SK-N-MC (cell line): ENCODE data around the gene PPFIBP2.

Experiments
- DNase-seq: peaks from one replicate; pipeline ENCODE4 v3.0.0-alpha.2; 2011; ENCODE audit warnings: low read depth, low spot score
- H3K27ac ChIP-seq: fragments of 200-600 bp; sonication (generic); 2 replicates; pipeline ENCODE4 v1.5.1; 2016; ENCODE audit warnings: mixed run types
- H3K36me3 ChIP-seq: fragments of 200-600 bp; sonication (generic); 2 replicates; pipeline ENCODE4 v1.6.1; 2017; ENCODE audit warnings: antibody characterized with exemption, low read length, mixed read lengths; ENCODE audit not compliant: insufficient read depth
- H3K4me3 ChIP-seq: fragments of 200-600 bp; sonication (generic); 2 replicates; pipeline ENCODE4 v1.5.1; 2016
- H3K9ac ChIP-seq: fragments of 200-600 bp; sonication (generic); 2 replicates; pipeline ENCODE4 v1.8.0; 2017; ENCODE audit warnings: mixed run types, mixed read lengths; ENCODE audit not compliant: insufficient read length
- H3K9me3 ChIP-seq: fragments of 200-600 bp; sonication (generic); 2 replicates; pipeline ENCODE4 v1.6.1; 2017; ENCODE audit warnings: low read depth, mild to moderate bottlenecking, antibody characterized with exemption, low read length, moderate library complexity, mixed read lengths
- EZH2 ChIP-seq: fragments of 200-600 bp; sonication (generic); IDR thresholded peaks from one replicate; pipeline ENCODE4 v1.6.1; 2017; ENCODE audit warnings: antibody characterized with exemption
- FOXP2 ChIP-seq: optimal IDR thresholded peaks from 2 replicates; pipeline ENCODE3; 2011; ENCODE audit warnings: mild to moderate bottlenecking, moderate library complexity; ENCODE audit not compliant: insufficient read depth; ENCODE audit errors: extremely low read length, control extremely low read depth
- POLR2AphosphoS5 ChIP-seq: IDR thresholded peaks from 2 replicates; pipeline ENCODE4 v1.6.1; 2012; ENCODE audit warnings: mild to moderate bottlenecking, low read depth, low read length, borderline replicate concordance

PPFIBP2 gene

GRCh38 chr11:7581021-7581590 lies 67.3 kb downstream of the PPFIBP2 start:
- no peak overlapping the region for H3K4me3 ChIP-seq
- H3K9me3 ChIP-seq: no peaks in the 10 kb centered on the region
- no peaks in the 10 kb centered on the region for H3K36me3 ChIP-seq
- H3K9ac ChIP-seq: no peak overlapping the region
- no peak for DNase-seq
- no peak overlapping the region for H3K27ac ChIP-seq
- TF ChIP-seq FOXP2 (no peak), POLR2AphosphoS5 (no peak), EZH2 (no peak)

GRCh38 chr11:7582338-7582985 lies 68.7 kb downstream of the PPFIBP2 start:
- no peak overlapping the region for H3K27ac ChIP-seq
- no peak overlapping the region for H3K4me3 ChIP-seq
- DNase-seq: no peak
- no peak overlapping the region for H3K9ac ChIP-seq
- H3K36me3 ChIP-seq: no peaks in the 10 kb centered on the region
- H3K9me3 ChIP-seq: no peaks in the 10 kb centered on the region
- TF ChIP-seq FOXP2 (no peak), EZH2 (no peak), POLR2AphosphoS5 (no peak)

GRCh38 chr11:7583248-7583647 lies 69.4 kb downstream of the PPFIBP2 start:
- Histone ChIP-seq H3K4me3 (no peak overlapping the region), H3K27ac (no peak overlapping the region), H3K9ac (no peak overlapping the region), H3K36me3 (no peaks in the 10 kb centered on the region), H3K9me3 (no peaks in the 10 kb centered on the region)
- no peak for TF ChIP-seq FOXP2
- no peak for TF ChIP-seq POLR2AphosphoS5
- TF ChIP-seq EZH2: no peak
- no peak for DNase-seq

GRCh38 chr11:7584910-7585309 lies 71.1 kb downstream of the PPFIBP2 start:
- H3K9me3 ChIP-seq: no peaks in the 10 kb centered on the region
- no peak for DNase-seq
- no peak overlapping the region for H3K27ac ChIP-seq
- no peaks in the 10 kb centered on the region for H3K36me3 ChIP-seq
- no peak overlapping the region for H3K4me3 ChIP-seq
- H3K9ac ChIP-seq: no peak overlapping the region
- TF ChIP-seq POLR2AphosphoS5 (no peak), EZH2 (no peak), FOXP2 (no peak)

- Histone ChIP-seq H3K27ac (no peak overlapping the region), H3K36me3 (no peaks in the 10 kb centered on the region), H3K4me3 (no peak overlapping the region), H3K9me3 (no peaks in the 10 kb centered on the region), H3K9ac (no peak overlapping the region)
- TF ChIP-seq EZH2 (no peak), FOXP2 (no peak), POLR2AphosphoS5 (no peak)
- DNase-seq: no peak
These were observed 72.0 kb downstream of the PPFIBP2 start for GRCh38 chr11:7585816-7586215.

GRCh38 chr11:7586376-7586775 lies 72.6 kb downstream of the PPFIBP2 start:
- Histone ChIP-seq H3K9me3 (no peaks in the 10 kb centered on the region), H3K27ac (no peak overlapping the region), H3K4me3 (no peak overlapping the region), H3K36me3 (no peaks in the 10 kb centered on the region), H3K9ac (no peak overlapping the region)
- TF ChIP-seq POLR2AphosphoS5 (no peak), EZH2 (no peak), FOXP2 (no peak)
- no peak for DNase-seq

GRCh38 chr11:7587712-7588111 lies 73.9 kb downstream of the PPFIBP2 start:
- no peak for TF ChIP-seq FOXP2
- no peak for TF ChIP-seq POLR2AphosphoS5
- no peak for TF ChIP-seq EZH2
- Histone ChIP-seq H3K9me3 (no peaks in the 10 kb centered on the region), H3K9ac (no peak overlapping the region), H3K36me3 (no peaks in the 10 kb centered on the region), H3K4me3 (no peak overlapping the region), H3K27ac (no peak overlapping the region)
- no peak for DNase-seq

- Histone ChIP-seq H3K9ac (no peak overlapping the region), H3K27ac (no peak overlapping the region), H3K4me3 (no peak overlapping the region), H3K9me3 (no peaks in the 10 kb centered on the region), H3K36me3 (no peaks in the 10 kb centered on the region)
- TF ChIP-seq FOXP2 (no peak), POLR2AphosphoS5 (no peak), EZH2 (no peak)
- no peak for DNase-seq
These were observed 76.1 kb downstream of the PPFIBP2 start for GRCh38 chr11:7589861-7590260.

- no peak overlapping the region for H3K9ac ChIP-seq
- H3K36me3 ChIP-seq: no peaks in the 10 kb centered on the region
- H3K27ac ChIP-seq: no peak overlapping the region
- no peaks in the 10 kb centered on the region for H3K9me3 ChIP-seq
- no peak overlapping the region for H3K4me3 ChIP-seq
- no peak for TF ChIP-seq EZH2
- no peak for TF ChIP-seq POLR2AphosphoS5
- no peak for TF ChIP-seq FOXP2
- no peak for DNase-seq
These were observed 76.7 kb downstream of the PPFIBP2 start for GRCh38 chr11:7590529-7590928.
